Measurements from ENCODE around the gene GALNT18.

GRCh38 chr11:11237070-11237832, 384.6 kb downstream of the GALNT18 start:
- no peak for TF ChIP-seq POLR2AphosphoS5 (IDR thresholded peaks at IDR 0.05)
- TF ChIP-seq CTCF (IDR thresholded peaks at IDR 0.05; ENCODE audit: poor library complexity, severe bottlenecking), result no peak
- TF ChIP-seq EZH2 (IDR thresholded peaks at IDR 0.05; ENCODE audit: borderline replicate concordance, insufficient read depth, low read length, poor library complexity, severe bottlenecking), result no peak
- TF ChIP-seq, protein P1, sequence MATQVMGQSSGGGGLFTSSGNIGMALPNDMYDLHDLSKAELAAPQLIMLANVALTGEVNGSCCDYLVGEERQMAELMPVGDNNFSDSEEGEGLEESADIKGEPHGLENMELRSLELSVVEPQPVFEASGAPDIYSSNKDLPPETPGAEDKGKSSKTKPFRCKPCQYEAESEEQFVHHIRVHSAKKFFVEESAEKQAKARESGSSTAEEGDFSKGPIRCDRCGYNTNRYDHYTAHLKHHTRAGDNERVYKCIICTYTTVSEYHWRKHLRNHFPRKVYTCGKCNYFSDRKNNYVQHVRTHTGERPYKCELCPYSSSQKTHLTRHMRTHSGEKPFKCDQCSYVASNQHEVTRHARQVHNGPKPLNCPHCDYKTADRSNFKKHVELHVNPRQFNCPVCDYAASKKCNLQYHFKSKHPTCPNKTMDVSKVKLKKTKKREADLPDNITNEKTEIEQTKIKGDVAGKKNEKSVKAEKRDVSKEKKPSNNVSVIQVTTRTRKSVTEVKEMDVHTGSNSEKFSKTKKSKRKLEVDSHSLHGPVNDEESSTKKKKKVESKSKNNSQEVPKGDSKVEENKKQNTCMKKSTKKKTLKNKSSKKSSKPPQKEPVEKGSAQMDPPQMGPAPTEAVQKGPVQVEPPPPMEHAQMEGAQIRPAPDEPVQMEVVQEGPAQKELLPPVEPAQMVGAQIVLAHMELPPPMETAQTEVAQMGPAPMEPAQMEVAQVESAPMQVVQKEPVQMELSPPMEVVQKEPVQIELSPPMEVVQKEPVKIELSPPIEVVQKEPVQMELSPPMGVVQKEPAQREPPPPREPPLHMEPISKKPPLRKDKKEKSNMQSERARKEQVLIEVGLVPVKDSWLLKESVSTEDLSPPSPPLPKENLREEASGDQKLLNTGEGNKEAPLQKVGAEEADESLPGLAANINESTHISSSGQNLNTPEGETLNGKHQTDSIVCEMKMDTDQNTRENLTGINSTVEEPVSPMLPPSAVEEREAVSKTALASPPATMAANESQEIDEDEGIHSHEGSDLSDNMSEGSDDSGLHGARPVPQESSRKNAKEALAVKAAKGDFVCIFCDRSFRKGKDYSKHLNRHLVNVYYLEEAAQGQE (IDR thresholded peaks at IDR 0.05; ENCODE audit: borderline replicate concordance), result no peak
- TF ChIP-seq EP300 (conservative IDR thresholded peaks at IDR 0.05; ENCODE audit: poor library complexity, severe bottlenecking), result no peak
- no peak for TF ChIP-seq TAF1 (IDR thresholded peaks at IDR 0.05; ENCODE audit: low read depth)

All from neural cell (in vitro differentiated cells).